Measurements from ENCODE around the gene COL9A1. TPM values are rescaled to one million over a fixed set of nuclear protein-coding genes. Genes with fewer than 3 reads are reported as not detected.

The COL9A1 gene
- total RNA-seq, 2 donors from 2014 or later: not detected

DNA sequence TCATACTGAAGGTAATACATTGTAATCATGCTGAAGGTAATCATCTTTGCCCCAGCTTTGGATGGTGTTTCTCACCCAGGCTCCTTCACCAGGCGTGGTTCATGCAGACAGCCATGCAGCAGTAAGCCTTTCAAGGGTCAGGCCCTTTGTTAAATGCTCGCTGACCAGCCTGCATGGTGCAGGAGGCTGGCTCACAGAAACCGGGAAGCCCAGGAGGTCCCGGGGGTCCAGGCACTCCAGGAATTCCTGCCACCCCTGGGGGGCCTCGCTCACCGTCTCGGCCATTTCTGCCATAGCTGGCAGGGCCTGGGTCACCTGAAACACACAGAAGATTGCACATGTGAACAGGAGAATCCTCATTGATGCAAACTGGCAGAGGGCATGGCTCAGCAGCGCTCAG, 86.1 kb downstream of the COL9A1 start:
- no peak overlapping the region for H3K4me3 ChIP-seq
- no peaks in the 10 kb centered on the region for H3K4me1 ChIP-seq (ENCODE audit: control insufficient read depth in 1 of 2, low read depth in 2 of 2)
- H3K36me3 ChIP-seq: no peaks in the 10 kb centered on the region
- no peaks in the 10 kb centered on the region for H3K27me3 ChIP-seq (replicated peaks; ENCODE audit: insufficient read depth)
- ATAC-seq (ENCODE audit: insufficient number of reproducible peaks, low FRiP score, low read depth): no peak
- no peak overlapping the region for H3K27ac ChIP-seq
- no peak for DNase-seq (ENCODE audit: low spot score)
- TF ChIP-seq, protein P1, sequence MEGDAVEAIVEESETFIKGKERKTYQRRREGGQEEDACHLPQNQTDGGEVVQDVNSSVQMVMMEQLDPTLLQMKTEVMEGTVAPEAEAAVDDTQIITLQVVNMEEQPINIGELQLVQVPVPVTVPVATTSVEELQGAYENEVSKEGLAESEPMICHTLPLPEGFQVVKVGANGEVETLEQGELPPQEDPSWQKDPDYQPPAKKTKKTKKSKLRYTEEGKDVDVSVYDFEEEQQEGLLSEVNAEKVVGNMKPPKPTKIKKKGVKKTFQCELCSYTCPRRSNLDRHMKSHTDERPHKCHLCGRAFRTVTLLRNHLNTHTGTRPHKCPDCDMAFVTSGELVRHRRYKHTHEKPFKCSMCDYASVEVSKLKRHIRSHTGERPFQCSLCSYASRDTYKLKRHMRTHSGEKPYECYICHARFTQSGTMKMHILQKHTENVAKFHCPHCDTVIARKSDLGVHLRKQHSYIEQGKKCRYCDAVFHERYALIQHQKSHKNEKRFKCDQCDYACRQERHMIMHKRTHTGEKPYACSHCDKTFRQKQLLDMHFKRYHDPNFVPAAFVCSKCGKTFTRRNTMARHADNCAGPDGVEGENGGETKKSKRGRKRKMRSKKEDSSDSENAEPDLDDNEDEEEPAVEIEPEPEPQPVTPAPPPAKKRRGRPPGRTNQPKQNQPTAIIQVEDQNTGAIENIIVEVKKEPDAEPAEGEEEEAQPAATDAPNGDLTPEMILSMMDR (IDR thresholded peaks at IDR 0.05): no peak
- H3K9me3 ChIP-seq: no peaks in the 10 kb centered on the region

DNA sequence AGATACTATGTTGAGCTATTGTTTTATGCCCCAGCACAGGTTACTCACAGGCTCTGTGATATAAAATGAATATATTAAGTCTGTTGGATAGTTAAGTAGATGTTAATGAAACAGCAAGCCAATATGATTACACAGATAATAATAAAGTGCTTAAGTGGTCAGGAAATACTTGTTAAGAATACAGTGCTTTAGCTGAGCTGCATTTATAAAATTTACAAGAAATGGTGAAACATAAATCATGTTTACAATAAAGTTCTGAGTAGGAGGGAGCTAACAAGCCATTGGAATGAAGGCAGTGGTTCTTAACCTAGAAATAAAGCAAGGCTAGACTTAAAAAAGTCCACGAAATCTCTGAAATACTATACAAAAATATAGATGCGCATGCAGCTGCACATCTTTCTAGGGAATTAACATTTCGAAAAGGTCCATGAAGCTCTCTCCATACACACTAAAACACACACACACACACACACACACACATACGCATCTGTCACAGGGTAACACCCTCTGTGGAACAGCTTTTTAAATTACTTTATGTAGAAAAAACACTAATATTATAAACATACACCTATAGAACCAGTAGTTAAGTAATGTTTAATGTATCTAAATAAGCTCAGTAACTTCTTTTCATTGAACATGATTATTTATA, 87.3 kb downstream of the COL9A1 start:
- H3K4me3 ChIP-seq: no peak overlapping the region
- ATAC-seq (ENCODE audit: insufficient number of reproducible peaks, low FRiP score, low read depth): no peak
- no peaks in the 10 kb centered on the region for H3K36me3 ChIP-seq
- H3K27me3 ChIP-seq (replicated peaks; ENCODE audit: insufficient read depth): no peaks in the 10 kb centered on the region
- no peak overlapping the region for H3K27ac ChIP-seq
- TF ChIP-seq, protein P1 (IDR thresholded peaks at IDR 0.05): no peak
- DNase-seq (ENCODE audit: low spot score): no peak
- no peaks in the 10 kb centered on the region for H3K9me3 ChIP-seq
- H3K4me1 ChIP-seq (ENCODE audit: control insufficient read depth in 1 of 2, low read depth in 2 of 2): no peaks in the 10 kb centered on the region

DNA sequence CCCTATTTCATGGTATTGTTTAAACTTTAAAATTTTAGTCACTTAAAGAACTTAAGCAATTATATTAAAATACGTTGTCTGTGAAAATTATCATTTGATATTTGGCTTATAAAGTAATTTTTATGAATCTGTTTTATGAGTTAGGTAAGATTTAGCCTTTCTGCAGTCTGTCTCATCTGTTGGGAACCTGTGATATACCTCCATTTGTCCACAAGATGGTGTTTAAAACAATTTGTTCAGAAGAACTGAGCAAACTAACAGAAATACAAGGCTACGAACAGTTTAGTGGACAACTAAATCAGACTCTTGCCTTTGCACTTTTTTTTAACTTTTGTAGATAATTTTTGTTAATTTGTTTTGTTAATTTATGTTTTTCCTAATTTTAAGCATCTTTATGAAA, 92.4 kb downstream of the COL9A1 start:
- TF ChIP-seq, protein P1 (IDR thresholded peaks at IDR 0.05): no peak
- no peaks in the 10 kb centered on the region for H3K9me3 ChIP-seq
- H3K27ac ChIP-seq: no peak overlapping the region
- no peak for ATAC-seq (ENCODE audit: insufficient number of reproducible peaks, low FRiP score, low read depth)
- H3K4me3 ChIP-seq: no peak overlapping the region
- no peaks in the 10 kb centered on the region for H3K4me1 ChIP-seq (ENCODE audit: control insufficient read depth in 1 of 2, low read depth in 2 of 2)
- no peak for DNase-seq (ENCODE audit: low spot score)
- no peaks in the 10 kb centered on the region for H3K36me3 ChIP-seq
- no peaks in the 10 kb centered on the region for H3K27me3 ChIP-seq (replicated peaks; ENCODE audit: insufficient read depth)

DNA sequence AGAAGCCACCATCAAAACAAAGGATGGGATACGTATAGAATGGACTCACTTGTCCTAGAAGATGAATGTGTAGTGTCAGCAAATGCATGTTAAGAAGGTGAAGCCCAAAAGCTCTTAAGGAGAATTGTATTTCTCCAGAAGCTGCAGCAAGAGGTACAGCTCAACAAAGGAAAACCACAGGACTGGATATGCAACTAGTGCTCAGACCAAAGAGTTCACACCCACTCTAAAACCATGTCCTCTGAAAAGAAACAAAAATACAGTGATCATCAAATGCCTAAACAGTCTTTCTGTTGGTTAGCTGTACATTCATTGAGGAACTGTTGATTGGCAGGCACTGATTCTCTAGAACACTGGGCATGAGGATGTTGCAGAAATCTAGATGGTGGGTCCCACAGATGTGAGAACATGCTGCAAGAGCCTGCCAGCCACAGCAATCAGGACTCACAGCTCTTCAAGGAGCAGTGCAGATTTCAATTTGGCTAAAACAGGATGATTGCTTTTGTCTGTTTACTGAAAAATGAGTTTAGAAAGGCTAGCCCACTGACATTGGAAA, 94.6 kb downstream of the COL9A1 start:
- Histone ChIP-seq H3K9me3 (no peaks in the 10 kb centered on the region), H3K27me3 (replicated peaks; ENCODE audit: insufficient read depth) (no peaks in the 10 kb centered on the region), H3K36me3 (no peaks in the 10 kb centered on the region), H3K4me1 (ENCODE audit: control insufficient read depth in 1 of 2, low read depth in 2 of 2) (no peaks in the 10 kb centered on the region), H3K4me3 (no peak overlapping the region), H3K27ac (no peak overlapping the region)
- DNase-seq (ENCODE audit: low spot score) (no peak), ATAC-seq (ENCODE audit: insufficient number of reproducible peaks, low FRiP score, low read depth) (no peak)
- TF ChIP-seq, protein P1 (IDR thresholded peaks at IDR 0.05): no peak

DNA sequence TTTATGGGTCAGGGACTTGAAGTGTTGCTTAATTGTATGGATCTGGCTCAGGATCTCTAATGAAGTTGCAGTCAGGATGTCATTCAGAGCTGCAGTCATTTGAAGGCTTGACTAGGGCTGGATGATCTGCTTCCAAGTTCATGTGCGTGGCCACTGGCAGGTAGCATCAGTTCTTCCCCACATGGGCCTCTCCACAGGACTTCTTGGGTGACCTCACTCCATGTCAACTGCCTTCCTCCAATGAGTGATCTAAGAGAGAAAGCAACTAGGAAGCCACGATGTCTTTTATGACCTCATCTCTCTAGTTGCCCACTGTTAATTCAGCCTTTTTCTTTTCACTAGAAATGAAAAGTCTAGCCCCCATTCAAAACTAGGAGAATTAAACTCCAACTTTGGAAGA, 104.1 kb downstream of the COL9A1 start:
- H3K4me1 ChIP-seq (ENCODE audit: control insufficient read depth in 1 of 2, low read depth in 2 of 2): no peaks in the 10 kb centered on the region
- no peak for DNase-seq (ENCODE audit: low spot score)
- TF ChIP-seq, protein P1 (IDR thresholded peaks at IDR 0.05): no peak
- H3K27ac ChIP-seq: no peak overlapping the region
- H3K9me3 ChIP-seq: no peaks in the 10 kb centered on the region
- ATAC-seq (ENCODE audit: insufficient number of reproducible peaks, low FRiP score, low read depth): no peak
- no peak overlapping the region for H3K4me3 ChIP-seq
- H3K36me3 ChIP-seq: no peaks in the 10 kb centered on the region
- no peaks in the 10 kb centered on the region for H3K27me3 ChIP-seq (replicated peaks; ENCODE audit: insufficient read depth)
